K562 (cell line): ENCODE results near the gene SF3B3. TPM values are rescaled to one million over a fixed set of nuclear protein-coding genes. Genes with fewer than 3 reads are reported as not detected.

ENCODE experiments used
- CEBPB ChIP-seq: fragments of 450-650 bp; IDR thresholded peaks from 2 replicates; pipeline ENCODE4 v1.6.1; 2016; ENCODE audit warnings: missing genetic modification characterization, missing compliant biosample characterization
- CREM ChIP-seq: IDR thresholded peaks from 2 replicates; pipeline ENCODE4 v1.6.1; 2014; ENCODE audit warnings: antibody characterized with exemption, low read depth
- ELF2 ChIP-seq: fragments of 250-450 bp; sonication (Bioruptor Pico); IDR thresholded peaks from 2 replicates; pipeline ENCODE4 v1.5.0; 2021; ENCODE audit warnings: mild to moderate bottlenecking
- ELF4 ChIP-seq: fragments of 450-650 bp; formaldehyde crosslinking; IDR thresholded peaks from 2 replicates; pipeline ENCODE4 v1.4.0; 2022; ENCODE audit warnings: missing genetic modification characterization
- KLF1 ChIP-seq: fragments of 450-650 bp; IDR thresholded peaks from 2 replicates; pipeline ENCODE4 v1.6.1; 2016; ENCODE audit warnings: missing genetic modification characterization, missing compliant biosample characterization
- NFE2 ChIP-seq: IDR thresholded peaks from 2 replicates; pipeline ENCODE4 v1.6.1; 2014; ENCODE audit warnings: antibody characterized with exemption, low read depth
- POLR2G ChIP-seq: fragments of 200-400 bp; formaldehyde crosslinking; IDR thresholded peaks from 2 replicates; pipeline ENCODE4 v1.6.1; 2017; ENCODE audit warnings: low read depth, mild to moderate bottlenecking, antibody characterized with exemption, low read length, moderate library complexity
- PRDM10 ChIP-seq: fragments of 450-650 bp; IDR thresholded peaks from 2 replicates; pipeline ENCODE4 v1.6.1; 2018; ENCODE audit not compliant: partially characterized antibody
- SMAD3 ChIP-seq: fragments of 450-650 bp; formaldehyde crosslinking; conservative IDR thresholded peaks from 2 replicates; pipeline ENCODE4 v1.4.0; 2020; ENCODE audit warnings: mild to moderate bottlenecking
- SMC3 ChIP-seq: conservative IDR thresholded peaks from 2 replicates; pipeline ENCODE4 v1.6.1; 2011; ENCODE audit warnings: low read depth, low read length, improper control_type of control experiment; ENCODE audit not compliant: insufficient read depth
- TAF1 ChIP-seq: IDR thresholded peaks from 2 replicates; pipeline ENCODE4 v1.6.1; 2011; ENCODE audit warnings: mild to moderate bottlenecking, low read length, moderate library complexity; ENCODE audit not compliant: insufficient read depth, control insufficient read depth, severe bottlenecking; ENCODE audit errors: extremely low read depth
- ZNF384 ChIP-seq: IDR thresholded peaks from 2 replicates; pipeline ENCODE4 v1.6.1; 2012; ENCODE audit warnings: low read depth, low read length, improper control_type of control experiment
- ZNF639 ChIP-seq, 2 experiments: fragments of 200-800 bp in 1 of 2; sonication (Bioruptor generic) in 1 of 2; sonication (generic) in 1 of 2; formaldehyde crosslinking in 1 of 2; IDR thresholded peaks in 1 of 2; conservative IDR thresholded peaks in 1 of 2; 2 replicates each; pipeline versions ENCODE4 v1.5.0 to v1.6.1; 2016 to 2020; ENCODE audit warnings: missing compliant biosample characterization in 1 of 2, missing genetic modification characterization in 1 of 2, missing genetic modification reagents in 1 of 2
- ZNF655 ChIP-seq: fragments of 250-450 bp; sonication (Bioruptor Pico); IDR thresholded peaks from 2 replicates; pipeline ENCODE4 v1.5.0; 2021
- polyA plus RNA-seq, 8 experiments: library from polyadenylated mRNA; depleted of rRNA in 4 of 8; stranded (reverse) in 5 of 8; unstranded in 3 of 8; fragments of >200 nt; fragmentation: Nextera tagmentation in 2 of 8; fragmentation: Illumina TruSeq in 1 of 8; extraction: Ambion mirVana in 2 of 8; extraction: Trizol in 1 of 8; gene quantifications; 2 replicates each; pipeline versions ENCODE4 v1.2.1 to v1.2.3, GENCODE V29; 2011 to 2014; ENCODE audit warnings: inconsistent platforms in 1 of 8, missing spikeins in 1 of 8
- total RNA-seq, 7 experiments: library from RNA; depleted of rRNA in 6 of 7; stranded (reverse); fragments of >200 nt in 6 of 7; fragmentation: Illumina TruSeq in 2 of 7; extraction: Trizol in 2 of 7; gene quantifications; 2 replicates each; pipeline versions ENCODE4 v1.2.1 to v1.2.3, GENCODE V29; 2011 to 2021; ENCODE audit warnings: low replicate concordance in 1 of 7
- TF ChIP-seq, protein P1 (sequence below): fragments of 250-450 bp; sonication (Bioruptor Pico); IDR thresholded peaks from 2 replicates; pipeline ENCODE4 v1.4.0; 2020

SF3B3 gene
- total and polyA plus RNA-seq, 9 of the 15 experiments (the other 6 are each of a cell fraction or from before 2014, with no cell fraction given): 98.9 to 546 (median 221) TPM

DNA sequence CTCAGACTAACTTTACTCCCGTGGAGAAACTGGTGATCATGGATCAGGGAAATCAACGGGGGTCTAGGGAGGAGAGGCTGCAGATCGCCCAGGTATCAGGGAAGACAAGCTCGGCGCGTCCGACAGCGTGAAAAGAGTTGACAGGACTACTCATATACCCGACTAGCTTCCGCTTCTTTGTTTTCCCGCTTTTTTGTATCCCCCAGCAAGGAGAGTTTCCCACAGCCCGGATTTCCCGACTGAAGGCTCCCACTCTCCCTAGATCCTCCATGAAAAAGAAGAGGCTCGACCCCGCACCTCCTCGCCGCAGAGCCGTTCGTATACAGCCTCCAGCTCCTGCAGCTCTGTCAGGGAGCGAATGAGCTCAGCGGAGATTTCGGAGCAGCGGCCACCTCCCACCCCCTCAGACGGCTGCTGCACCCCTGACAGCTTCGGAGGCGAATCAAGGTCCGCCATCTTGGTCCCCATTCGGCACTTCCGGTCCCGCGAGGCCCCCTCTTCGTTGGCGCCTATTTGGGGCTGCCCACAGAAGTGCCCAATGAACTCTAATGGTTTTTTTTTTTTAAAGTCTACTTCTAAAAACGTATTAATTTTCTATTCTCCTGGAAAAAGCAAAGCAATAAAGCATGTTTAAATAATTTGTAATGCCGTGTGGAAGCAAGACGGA is 407 bp upstream of the SF3B3 start, which contains the start of gene COG4 (continued):
- TF ChIP-seq, protein P1, sequence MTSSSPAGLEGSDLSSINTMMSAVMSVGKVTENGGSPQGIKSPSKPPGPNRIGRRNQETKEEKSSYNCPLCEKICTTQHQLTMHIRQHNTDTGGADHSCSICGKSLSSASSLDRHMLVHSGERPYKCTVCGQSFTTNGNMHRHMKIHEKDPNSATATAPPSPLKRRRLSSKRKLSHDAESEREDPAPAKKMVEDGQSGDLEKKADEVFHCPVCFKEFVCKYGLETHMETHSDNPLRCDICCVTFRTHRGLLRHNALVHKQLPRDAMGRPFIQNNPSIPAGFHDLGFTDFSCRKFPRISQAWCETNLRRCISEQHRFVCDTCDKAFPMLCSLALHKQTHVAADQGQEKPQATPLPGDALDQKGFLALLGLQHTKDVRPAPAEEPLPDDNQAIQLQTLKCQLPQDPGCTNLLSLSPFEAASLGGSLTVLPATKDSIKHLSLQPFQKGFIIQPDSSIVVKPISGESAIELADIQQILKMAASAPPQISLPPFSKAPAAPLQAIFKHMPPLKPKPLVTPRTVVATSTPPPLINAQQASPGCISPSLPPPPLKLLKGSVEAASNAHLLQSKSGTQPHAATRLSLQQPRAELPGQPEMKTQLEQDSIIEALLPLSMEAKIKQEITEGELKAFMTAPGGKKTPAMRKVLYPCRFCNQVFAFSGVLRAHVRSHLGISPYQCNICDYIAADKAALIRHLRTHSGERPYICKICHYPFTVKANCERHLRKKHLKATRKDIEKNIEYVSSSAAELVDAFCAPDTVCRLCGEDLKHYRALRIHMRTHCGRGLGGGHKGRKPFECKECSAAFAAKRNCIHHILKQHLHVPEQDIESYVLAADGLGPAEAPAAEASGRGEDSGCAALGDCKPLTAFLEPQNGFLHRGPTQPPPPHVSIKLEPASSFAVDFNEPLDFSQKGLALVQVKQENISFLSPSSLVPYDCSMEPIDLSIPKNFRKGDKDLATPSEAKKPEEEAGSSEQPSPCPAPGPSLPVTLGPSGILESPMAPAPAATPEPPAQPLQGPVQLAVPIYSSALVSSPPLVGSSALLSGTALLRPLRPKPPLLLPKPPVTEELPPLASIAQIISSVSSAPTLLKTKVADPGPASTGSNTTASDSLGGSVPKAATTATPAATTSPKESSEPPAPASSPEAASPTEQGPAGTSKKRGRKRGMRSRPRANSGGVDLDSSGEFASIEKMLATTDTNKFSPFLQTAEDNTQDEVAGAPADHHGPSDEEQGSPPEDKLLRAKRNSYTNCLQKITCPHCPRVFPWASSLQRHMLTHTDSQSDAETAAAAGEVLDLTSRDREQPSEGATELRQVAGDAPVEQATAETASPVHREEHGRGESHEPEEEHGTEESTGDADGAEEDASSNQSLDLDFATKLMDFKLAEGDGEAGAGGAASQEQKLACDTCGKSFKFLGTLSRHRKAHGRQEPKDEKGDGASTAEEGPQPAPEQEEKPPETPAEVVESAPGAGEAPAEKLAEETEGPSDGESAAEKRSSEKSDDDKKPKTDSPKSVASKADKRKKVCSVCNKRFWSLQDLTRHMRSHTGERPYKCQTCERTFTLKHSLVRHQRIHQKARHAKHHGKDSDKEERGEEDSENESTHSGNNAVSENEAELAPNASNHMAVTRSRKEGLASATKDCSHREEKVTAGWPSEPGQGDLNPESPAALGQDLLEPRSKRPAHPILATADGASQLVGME: no peak
- TF ChIP-seq TAF1 (peak; percentile 93), ELF4 (peak; percentile 35; the same call in 1 of the 2 replicates), SMAD3 (no peak), CEBPB (tag) (no peak), KLF1 (tag) (peak; percentile 35; the same call in 1 of the 2 replicates), CREM (peak; percentile 59), ZNF384 (peak; percentile 99), POLR2G (peak; percentile 92), ELF2 (peak; percentile 79; the same call in 1 of the 2 replicates), SMC3 (0 out of 2 replicates have a peak, but pooled peaks have one; percentile 3), ZNF655 (CRISPR knock-in tag) (no peak), PRDM10 (peak; percentile 1), ZNF639 (CRISPR knock-in tag; conservative IDR thresholded peaks at IDR 0.05 in 1 of 2, IDR thresholded peaks at IDR 0.05 in 1 of 2) (peak in 1 of 2 experiments; percentile 62; a peak in 1 of 4 replicates), NFE2 (peak; percentile 69)
